ENCODE data around the gene PCNX2. TPM values are rescaled to one million over a fixed set of nuclear protein-coding genes. Genes with fewer than 3 reads are reported as not detected.

PCNX2 gene
- total and polyA plus RNA-seq, 10 of the 15 experiments (the other 5 are each of a cell fraction or from before 2014, with no cell fraction given) = 2.1 to 16.4 (median 8.1) TPM

DNA sequence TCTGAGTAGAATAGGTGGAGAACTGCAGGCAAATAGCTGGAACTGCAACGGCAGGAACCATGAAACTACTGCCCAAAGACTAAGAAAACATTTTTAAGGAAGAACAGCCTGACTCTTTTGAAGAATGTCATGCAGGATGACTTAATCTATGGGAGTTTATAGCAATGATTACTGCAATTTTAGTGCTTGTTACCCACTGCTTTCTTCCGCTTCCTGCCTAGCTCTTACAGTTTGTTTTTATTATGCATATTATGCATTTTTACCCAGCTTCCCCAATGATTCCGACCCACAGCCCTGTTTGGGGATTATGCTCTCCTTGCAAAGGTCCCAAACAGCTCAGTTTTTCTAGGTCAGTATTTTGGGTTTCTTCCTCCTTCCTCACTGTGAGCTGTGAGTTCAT, 71.2 kb downstream of the PCNX2 start:
- FAIRE-seq = no peak
- 91% methylated on average over 3 of the region's 3 CpGs for WGBS (ENCODE audit: insufficient coverage, insufficient replicate concordance, low lambda C conversion rate, missing lambda C conversion rate)
- Histone ChIP-seq H3K4me3 (no peak overlapping the region), H3K4me2 (ENCODE audit: control insufficient read depth, insufficient read depth) (no peak overlapping the region), H3K79me2 (ENCODE audit: control insufficient read depth, insufficient read depth, low read length) (no peaks in the 10 kb centered on the region), H3K27me3 (replicated peaks in 1 of 2; ENCODE audit: control insufficient read depth in 2 of 2, insufficient read depth in 2 of 2, low read length in 1 of 2) (no peaks in the 10 kb centered on the region), H3K9ac (ENCODE audit: control insufficient read depth, insufficient read depth, low read length) (no peak overlapping the region), H2AFZ (ENCODE audit: control insufficient read depth, low read depth, low read length) (no peak overlapping the region), H4K20me1 (ENCODE audit: control insufficient read depth, insufficient read depth) (no peaks in the 10 kb centered on the region), H3K4me1 (ENCODE audit: control insufficient read depth, insufficient read depth, low read length) (no peaks in the 10 kb centered on the region), H3K36me3 (ENCODE audit: control insufficient read depth in 2 of 2, insufficient read depth in 2 of 2, low read length in 1 of 2) (no peaks in the 10 kb centered on the region), H3K27ac (ENCODE audit: control insufficient read depth, insufficient read depth) (no peak overlapping the region), H3K9me3 (replicated peaks; ENCODE audit: control insufficient read depth, insufficient read depth, low read length) (no peaks in the 10 kb centered on the region)
- in situ Hi-C loops (cut with MboI) = no loop called here
- CTCF ChIA-PET = no interaction called here
- BruUV-seq (replicated peaks) = no TSS peak
- TF ChIP-seq CBX3 (IDR thresholded peaks at IDR 0.05; ENCODE audit: borderline replicate concordance, low read depth) (no peak), CREB1 (IDR thresholded peaks at IDR 0.05; ENCODE audit: low read depth) (no peak), TCF12 (IDR thresholded peaks at IDR 0.05; ENCODE audit: low read depth, low read length) (no peak), SMAD5 (IDR thresholded peaks at IDR 0.05; ENCODE audit: low read depth) (no peak), ESRRA (IDR thresholded peaks at IDR 0.05; ENCODE audit: low read length) (no peak), SREBF1 (IDR thresholded peaks at IDR 0.05; ENCODE audit: low read length) (no peak), HDAC2 (IDR thresholded peaks at IDR 0.05) (no peak)
- POLR2A ChIA-PET = no interaction called here
- no peak for ATAC-seq
- intact Hi-C loops (cut with micrococcal nuclease; ENCODE audit: unreplicated experiment) = no loop called here
- SMC1A ChIA-PET (ENCODE audit: uncharacterized antibody, unreplicated experiment) = no interaction called here
- RAD21 ChIA-PET (ENCODE audit: unreplicated experiment) = no interaction called here
- DNase-seq (ENCODE audit: low read depth, low spot score) = no peak

DNA sequence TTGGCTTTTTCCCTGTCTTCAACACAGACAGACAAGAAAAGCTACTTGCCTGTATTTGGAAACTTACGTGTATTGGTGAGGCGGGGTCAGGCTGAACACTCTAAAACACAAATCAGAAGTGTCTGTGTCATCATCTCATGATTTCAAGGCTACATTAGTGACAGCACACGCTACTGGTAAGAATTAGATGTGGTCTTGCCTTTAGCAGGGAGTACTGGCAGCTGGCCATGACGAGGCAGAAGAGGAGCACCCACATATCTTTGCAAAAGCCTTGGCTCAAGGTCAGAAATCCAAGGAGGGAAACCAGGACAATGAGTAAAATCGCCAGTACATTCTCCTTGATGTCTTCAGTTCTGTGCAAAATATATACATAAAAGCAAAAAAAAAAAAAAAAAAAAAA, 77.7 kb downstream of the PCNX2 start:
- no peaks in the 10 kb centered on the region for H3K36me3 ChIP-seq (ENCODE audit: control insufficient read depth in 2 of 2, insufficient read depth in 2 of 2, low read length in 1 of 2)
- RAD21 ChIA-PET (ENCODE audit: unreplicated experiment) = no interaction called here
- no peak overlapping the region for H3K27ac ChIP-seq (ENCODE audit: control insufficient read depth, insufficient read depth)
- H3K4me1 ChIP-seq (ENCODE audit: control insufficient read depth, insufficient read depth, low read length) = no peaks in the 10 kb centered on the region
- no peak for FAIRE-seq
- no TSS peak for BruUV-seq (replicated peaks)
- CTCF ChIA-PET = no interaction called here
- in situ Hi-C loops (cut with MboI) = no loop called here
- POLR2A ChIA-PET = no interaction called here
- intact Hi-C loops (cut with micrococcal nuclease; ENCODE audit: unreplicated experiment) = no loop called here
- no peaks in the 10 kb centered on the region for H3K27me3 ChIP-seq (replicated peaks in 1 of 2; ENCODE audit: control insufficient read depth in 2 of 2, insufficient read depth in 2 of 2, low read length in 1 of 2)
- DNase-seq (ENCODE audit: low read depth, low spot score) = no peak
- ATAC-seq = no peak
- SMC1A ChIA-PET (ENCODE audit: uncharacterized antibody, unreplicated experiment) = no interaction called here
- H3K79me2 ChIP-seq (ENCODE audit: control insufficient read depth, insufficient read depth, low read length) = no peaks in the 10 kb centered on the region
- H3K4me2 ChIP-seq (ENCODE audit: control insufficient read depth, insufficient read depth) = no peak overlapping the region
- H3K4me3 ChIP-seq = no peak overlapping the region
- no peaks in the 10 kb centered on the region for H4K20me1 ChIP-seq (ENCODE audit: control insufficient read depth, insufficient read depth)
- 79% methylated on average over 4 of the region's 5 CpGs for WGBS (ENCODE audit: insufficient coverage, insufficient replicate concordance, low lambda C conversion rate, missing lambda C conversion rate)
- no peak for TF ChIP-seq EGR1 (IDR thresholded peaks at IDR 0.05; ENCODE audit: borderline replicate concordance in 1 of 2, low read depth in 2 of 2, low read length in 2 of 2)
- H3K9ac ChIP-seq (ENCODE audit: control insufficient read depth, insufficient read depth, low read length) = no peak overlapping the region
- H3K9me3 ChIP-seq (replicated peaks; ENCODE audit: control insufficient read depth, insufficient read depth, low read length) = no peaks in the 10 kb centered on the region
- no peak overlapping the region for H2AFZ ChIP-seq (ENCODE audit: control insufficient read depth, low read depth, low read length)

All from GM12878 (cell line).